Smooth muscle cell (in vitro differentiated cells): Measurements from ENCODE around the gene CYP2W1. TPM values are rescaled to one million over a fixed set of nuclear protein-coding genes. Genes with fewer than 3 reads are reported as not detected.

Experiments
- DNase-seq: peaks from one replicate; lab custom pipeline; 2025; ENCODE audit not compliant: unreplicated experiment; lab: John Stamatoyannopoulos, UW
- H2AFZ ChIP-seq: fragments of 200-600 bp; sonication (generic); 2 replicates; pipeline ENCODE4 v1.6.0; 2016; ENCODE audit warnings: antibody characterized with exemption, low read depth, mild to moderate bottlenecking
- H3F3A ChIP-seq: fragments of 200-600 bp; sonication (generic); 2 replicates; pipeline ENCODE4 v1.6.0; 2017; ENCODE audit warnings: antibody characterized with exemption, low read depth
- H3K27ac ChIP-seq: fragments of 200-600 bp; sonication (generic); 2 replicates; pipeline ENCODE4 v1.5.1; 2016; ENCODE audit warnings: low read depth, mild to moderate bottlenecking
- H3K27me3 ChIP-seq: fragments of 200-600 bp; sonication (generic); 2 replicates; pipeline ENCODE4 v1.6.1; 2016; ENCODE audit warnings: low read depth, mild to moderate bottlenecking
- H3K36me3 ChIP-seq: fragments of 200-600 bp; sonication (generic); 2 replicates; pipeline ENCODE4 v1.5.1; 2016; ENCODE audit warnings: low read depth
- H3K4me1 ChIP-seq: fragments of 200-600 bp; sonication (generic); 2 replicates; pipeline ENCODE4 v1.5.1; 2016; ENCODE audit warnings: low read depth
- H3K4me2 ChIP-seq: fragments of 200-600 bp; sonication (generic); 2 replicates; pipeline ENCODE4 v1.6.0; 2016; ENCODE audit warnings: mild to moderate bottlenecking
- H3K4me3 ChIP-seq: fragments of 200-600 bp; sonication (generic); 2 replicates; pipeline ENCODE4 v1.5.1; 2016; ENCODE audit warnings: mild to moderate bottlenecking
- H3K79me2 ChIP-seq: fragments of 200-600 bp; sonication (generic); 2 replicates; pipeline ENCODE4 v1.6.0; 2016; ENCODE audit warnings: low read depth, mild to moderate bottlenecking
- H3K9ac ChIP-seq: fragments of 200-600 bp; sonication (generic); 2 replicates; pipeline ENCODE4 v1.6.0; 2016; ENCODE audit warnings: low read depth
- H3K9me3 ChIP-seq: fragments of 200-600 bp; sonication (generic); replicated peaks from 2 replicates; pipeline ENCODE4 v1.5.1; 2016; ENCODE audit warnings: low read depth
- H4K20me1 ChIP-seq: fragments of 200-600 bp; sonication (generic); 2 replicates; pipeline ENCODE4 v1.6.0; 2016; ENCODE audit warnings: low read depth
- WGBS: methylation state at CpG from one replicate; pipeline ENCODE4 v1.1.7; 2016; ENCODE audit warnings: low lambda C conversion rate; 5-methylcytosine and 5-hydroxymethylcytosine counted together
- polyA plus RNA-seq: library from polyadenylated mRNA; unstranded; fragments of >200 nt; fragmentation: Nextera tagmentation; extraction: Ambion mirVana; gene quantifications from 2 replicates; pipeline ENCODE4 v1.2.1, GENCODE V29; 2016
- total RNA-seq: library from RNA; depleted of rRNA; stranded (reverse); fragments of >200 nt; gene quantifications from 2 replicates; pipeline ENCODE4 v1.2.3, GENCODE V29; 2014
- TF ChIP-seq, protein P1 (sequence below): fragments of 200-600 bp; sonication (generic); IDR thresholded peaks from 2 replicates; pipeline ENCODE4 v1.5.1; 2017; ENCODE audit warnings: borderline replicate concordance, mild to moderate bottlenecking, antibody characterized with exemption; ENCODE audit not compliant: insufficient read depth, poor library complexity, severe bottlenecking

CYP2W1 gene
- total and polyA plus RNA-seq, 2 experiments from 2014 or later, result not detected

DNA sequence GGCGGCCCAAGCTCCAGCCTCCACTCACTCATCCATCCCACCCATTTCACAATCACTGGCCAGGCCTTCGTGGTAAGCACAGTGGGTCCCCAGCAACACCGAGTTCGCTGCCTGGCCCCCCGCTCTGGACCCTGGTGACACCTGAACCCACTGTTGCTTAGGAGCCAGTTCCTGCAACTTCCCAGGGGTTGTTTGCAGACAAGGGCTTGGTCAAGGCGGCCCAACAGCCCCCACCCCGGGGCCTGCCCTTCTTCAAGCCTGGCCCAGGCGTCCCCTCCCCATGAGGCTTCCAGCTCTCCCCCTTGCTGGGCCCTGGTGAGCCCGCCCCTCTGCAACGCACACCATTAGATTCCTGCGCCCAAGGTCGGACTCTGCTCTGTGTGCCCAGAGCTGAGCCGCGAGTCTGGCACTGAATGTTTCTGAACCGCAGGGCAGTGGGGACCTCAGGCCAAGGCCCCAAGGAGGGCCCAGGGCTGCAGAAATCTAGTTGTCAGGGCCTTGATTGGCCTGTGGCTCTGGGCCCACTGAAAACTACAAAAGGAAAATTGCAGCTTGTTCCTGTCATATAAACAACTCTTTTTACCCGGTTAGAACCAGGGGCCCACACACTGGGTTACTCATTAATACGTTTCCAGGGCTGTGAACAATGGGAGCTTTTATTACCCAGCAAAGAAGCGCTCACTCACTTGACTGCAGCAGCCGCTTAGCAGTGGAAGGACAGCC lies 5.5 kb upstream of the CYP2W1 start:
- Histone ChIP-seq H3K4me2 (no peak overlapping the region), H3K79me2 (peaks cover 24% of the 10 kb centered on the region), H3F3A (no peaks in the 10 kb centered on the region), H3K27me3 (no peaks in the 10 kb centered on the region), H2AFZ (no peak overlapping the region), H3K4me3 (no peak overlapping the region), H3K27ac (no peak overlapping the region), H4K20me1 (peaks cover 24% of the 10 kb centered on the region), H3K4me1 (peaks cover 11% of the 10 kb centered on the region), H3K36me3 (peaks cover 5% of the 10 kb centered on the region), H3K9me3 (no peaks in the 10 kb centered on the region), H3K9ac (no peak overlapping the region)
- DNase-seq, result no peak
- TF ChIP-seq, protein P1, sequence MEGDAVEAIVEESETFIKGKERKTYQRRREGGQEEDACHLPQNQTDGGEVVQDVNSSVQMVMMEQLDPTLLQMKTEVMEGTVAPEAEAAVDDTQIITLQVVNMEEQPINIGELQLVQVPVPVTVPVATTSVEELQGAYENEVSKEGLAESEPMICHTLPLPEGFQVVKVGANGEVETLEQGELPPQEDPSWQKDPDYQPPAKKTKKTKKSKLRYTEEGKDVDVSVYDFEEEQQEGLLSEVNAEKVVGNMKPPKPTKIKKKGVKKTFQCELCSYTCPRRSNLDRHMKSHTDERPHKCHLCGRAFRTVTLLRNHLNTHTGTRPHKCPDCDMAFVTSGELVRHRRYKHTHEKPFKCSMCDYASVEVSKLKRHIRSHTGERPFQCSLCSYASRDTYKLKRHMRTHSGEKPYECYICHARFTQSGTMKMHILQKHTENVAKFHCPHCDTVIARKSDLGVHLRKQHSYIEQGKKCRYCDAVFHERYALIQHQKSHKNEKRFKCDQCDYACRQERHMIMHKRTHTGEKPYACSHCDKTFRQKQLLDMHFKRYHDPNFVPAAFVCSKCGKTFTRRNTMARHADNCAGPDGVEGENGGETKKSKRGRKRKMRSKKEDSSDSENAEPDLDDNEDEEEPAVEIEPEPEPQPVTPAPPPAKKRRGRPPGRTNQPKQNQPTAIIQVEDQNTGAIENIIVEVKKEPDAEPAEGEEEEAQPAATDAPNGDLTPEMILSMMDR, result no peak
- WGBS, result 76% methylated on average over 18 of the region's 19 CpGs

DNA sequence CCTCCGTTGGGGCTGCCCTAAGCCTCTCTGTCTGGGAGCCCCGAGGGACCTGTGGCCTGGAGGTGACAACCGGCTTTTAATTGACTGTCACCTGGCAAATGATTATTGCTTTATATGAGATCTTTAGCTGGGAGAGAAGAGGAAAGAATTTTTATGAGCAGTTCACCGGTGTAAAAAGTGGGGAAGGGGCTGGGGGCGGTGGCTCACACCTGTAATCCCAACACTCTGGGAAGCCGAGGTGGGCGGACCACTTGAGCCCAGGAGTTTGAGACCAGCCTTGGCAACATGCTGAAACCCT lies 5.0 kb upstream of the CYP2W1 start:
- no peak overlapping the region for H3K4me2 ChIP-seq
- 85% methylated on average over 7 of the region's 7 CpGs for WGBS
- no peak overlapping the region for H3K27ac ChIP-seq
- DNase-seq, result no peak
- H3F3A ChIP-seq, result no peaks in the 10 kb centered on the region
- peaks cover 18% of the 10 kb centered on the region for H3K79me2 ChIP-seq
- no peaks in the 10 kb centered on the region for H3K27me3 ChIP-seq
- no peak overlapping the region for H2AFZ ChIP-seq
- H4K20me1 ChIP-seq, result peaks cover 19% of the 10 kb centered on the region
- H3K4me3 ChIP-seq, result no peak overlapping the region
- H3K4me1 ChIP-seq, result peaks cover 11% of the 10 kb centered on the region
- peaks cover under 1% of the 10 kb centered on the region for H3K36me3 ChIP-seq
- no peaks in the 10 kb centered on the region for H3K9me3 ChIP-seq
- H3K9ac ChIP-seq, result no peak overlapping the region
- TF ChIP-seq, protein P1, result no peak

DNA sequence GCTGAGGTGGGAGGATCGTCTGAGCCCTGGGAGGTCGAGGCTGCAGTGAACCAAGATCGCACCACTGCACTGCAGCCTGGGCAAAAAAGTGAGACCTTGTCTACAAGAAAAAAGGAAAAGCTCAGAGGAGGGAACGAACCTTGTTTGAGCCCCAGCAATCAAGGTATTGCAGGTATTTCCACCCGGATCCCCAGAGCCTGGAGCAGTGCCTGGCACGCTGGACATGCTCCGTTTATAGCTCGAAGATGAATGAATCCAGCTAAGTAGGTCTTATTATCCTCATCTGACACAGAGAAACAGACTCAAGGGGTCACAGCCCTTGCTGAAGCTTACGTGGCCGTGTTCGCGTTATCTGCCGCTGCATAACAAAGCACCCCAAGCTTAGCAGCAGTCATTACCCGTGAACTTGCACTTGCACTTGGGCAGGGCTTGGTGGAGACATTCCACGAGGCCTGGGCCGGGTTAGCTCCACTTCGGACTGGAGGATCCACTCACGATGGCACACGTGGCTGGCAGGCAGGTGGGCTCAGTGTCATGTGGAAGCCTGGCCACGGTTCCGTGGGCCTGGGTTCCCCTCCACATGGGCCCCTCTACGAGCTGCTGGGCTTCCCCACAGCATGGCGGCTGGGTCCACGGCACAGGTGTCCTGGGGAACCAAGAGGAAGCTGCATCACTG lies 4.4 kb upstream of the CYP2W1 start:
- no peaks in the 10 kb centered on the region for H3K36me3 ChIP-seq
- H3K9me3 ChIP-seq, result no peaks in the 10 kb centered on the region
- H3K4me3 ChIP-seq, result no peak overlapping the region
- no peak overlapping the region for H3K4me2 ChIP-seq
- DNase-seq, result no peak
- 96% methylated on average over 24 of the region's 24 CpGs for WGBS
- no peak overlapping the region for H3K27ac ChIP-seq
- peaks cover 13% of the 10 kb centered on the region for H4K20me1 ChIP-seq
- peaks cover 13% of the 10 kb centered on the region for H3K79me2 ChIP-seq
- TF ChIP-seq, protein P1, result no peak
- no peaks in the 10 kb centered on the region for H3K27me3 ChIP-seq
- no peak overlapping the region for H2AFZ ChIP-seq
- H3K9ac ChIP-seq, result no peak overlapping the region
- no peaks in the 10 kb centered on the region for H3F3A ChIP-seq
- peaks cover 10% of the 10 kb centered on the region for H3K4me1 ChIP-seq
